Measurements from ENCODE around the gene RASL10A.
A peak's percentile ranks its signal among the peaks of the same experiment; 100 is the strongest.

RASL10A gene

DNA sequence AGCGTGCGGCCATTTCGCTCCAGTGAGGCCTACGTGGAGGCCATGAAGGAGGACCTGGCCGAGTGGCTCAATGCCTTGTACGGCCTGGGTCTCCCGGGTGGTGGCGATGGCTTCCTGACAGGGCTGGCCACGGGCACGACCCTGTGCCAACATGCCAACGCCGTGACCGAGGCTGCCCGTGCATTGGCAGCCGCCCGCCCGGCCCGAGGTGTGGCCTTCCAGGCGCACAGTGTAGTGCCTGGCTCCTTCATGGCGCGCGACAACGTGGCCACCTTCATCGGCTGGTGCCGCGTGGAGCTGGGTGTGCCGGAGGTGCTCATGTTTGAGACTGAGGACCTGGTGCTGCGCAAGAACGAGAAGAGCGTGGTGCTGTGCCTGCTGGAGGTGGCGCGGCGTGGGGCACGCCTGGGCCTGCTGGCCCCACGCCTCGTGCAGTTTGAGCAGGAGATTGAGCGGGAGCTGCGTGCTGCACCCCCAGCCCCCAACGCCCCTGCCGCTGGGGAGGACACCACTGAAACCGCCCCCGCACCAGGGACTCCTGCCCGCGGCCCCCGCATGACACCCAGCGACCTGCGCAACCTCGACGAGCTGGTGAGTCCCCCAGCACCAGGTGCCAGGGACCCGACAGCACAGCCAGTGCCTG is 7.2 kb downstream of the RASL10A start:
- H3K27ac Mint-ChIP-seq: no peak overlapping the region
- H3K27me3 Mint-ChIP-seq (ENCODE audit: low read depth): peaks cover 16% of the 10 kb centered on the region
- H3K4me3 Mint-ChIP-seq: peak overlapping the region; percentile 81
- H3K36me3 Mint-ChIP-seq (ENCODE audit: low read depth): no peaks in the 10 kb centered on the region
- peaks cover 8% of the 10 kb centered on the region for H3K4me1 Mint-ChIP-seq (ENCODE audit: low read depth)
- no peaks in the 10 kb centered on the region for H3K9me3 Mint-ChIP-seq

GRCh38 chr22:29307596-29308147 is 7.8 kb downstream of the RASL10A start:
- Mint-ChIP-seq H3K4me3 (peak overlapping the region; percentile 81), H3K27ac (no peak overlapping the region), H3K27me3 (ENCODE audit: low read depth) (peaks cover 11% of the 10 kb centered on the region), H3K4me1 (ENCODE audit: low read depth) (peaks cover 6% of the 10 kb centered on the region), H3K36me3 (ENCODE audit: low read depth) (no peaks in the 10 kb centered on the region), H3K9me3 (no peaks in the 10 kb centered on the region)

DNA sequence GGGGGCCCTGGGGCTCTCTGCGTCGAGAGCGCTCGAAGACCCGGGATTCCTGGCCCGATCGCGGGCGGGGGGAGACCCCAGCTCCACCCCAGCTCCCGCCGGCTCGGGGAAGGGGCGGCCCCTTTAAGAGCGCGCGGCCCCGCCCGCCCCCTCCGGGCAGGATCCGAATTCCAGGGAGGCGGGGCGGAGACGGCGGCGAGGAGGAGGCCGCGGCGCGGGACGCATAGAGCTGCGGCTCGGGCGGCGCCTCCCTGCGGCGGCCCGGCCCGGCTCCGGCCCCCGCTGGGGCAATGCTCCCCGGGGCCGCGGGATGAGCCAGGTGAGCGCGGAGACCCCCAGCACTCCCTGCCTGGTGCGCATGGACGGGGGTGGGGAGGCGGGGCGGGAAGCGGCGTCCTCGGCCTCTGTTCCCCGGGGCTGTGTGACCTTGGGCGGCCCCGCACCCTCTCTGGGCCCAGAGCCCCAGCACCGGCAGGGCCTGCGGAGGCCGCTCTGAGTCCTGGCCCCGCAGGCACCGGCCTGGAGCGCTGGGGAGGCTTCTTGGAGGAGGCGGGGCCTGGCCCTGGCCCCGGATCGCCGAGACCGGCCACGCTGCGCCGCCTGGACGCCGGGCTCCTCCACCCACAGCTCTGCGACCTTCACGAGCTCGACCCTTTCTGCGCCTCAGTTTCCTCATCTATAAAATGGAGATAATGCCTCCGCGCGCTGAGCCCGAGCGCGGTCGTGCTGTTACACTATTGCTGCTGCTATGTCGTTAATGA is 8.5 kb downstream of the RASL10A start:
- Mint-ChIP-seq H3K9me3 (no peaks in the 10 kb centered on the region), H3K36me3 (ENCODE audit: low read depth) (no peaks in the 10 kb centered on the region), H3K4me1 (ENCODE audit: low read depth) (peaks cover 5% of the 10 kb centered on the region), H3K27me3 (ENCODE audit: low read depth) (peaks cover 4% of the 10 kb centered on the region), H3K27ac (no peak overlapping the region), H3K4me3 (peak overlapping the region; percentile 81)

GRCh38 chr22:29306175-29306834 is 9.2 kb downstream of the RASL10A start, which contains the start of gene GAS2L1:
Gene GAS2L1, plus strand, starts transcription at chr22:29306650. Its CDS starts 1,456 bp downstream, at chr22:29308106.
- H3K27ac Mint-ChIP-seq: peak within 1 kb of the TSS; percentile 31
- H3K4me1 Mint-ChIP-seq (ENCODE audit: low read depth): peaks cover 5% of the 10 kb centered on the region
- H3K36me3 Mint-ChIP-seq (ENCODE audit: low read depth): no peaks in the 10 kb centered on the region
- peak within 1 kb of the TSS; percentile 81 for H3K4me3 Mint-ChIP-seq
- H3K9me3 Mint-ChIP-seq: no peaks in the 10 kb centered on the region
- H3K27me3 Mint-ChIP-seq (ENCODE audit: low read depth): peaks cover 4% of the 10 kb centered on the region

DNA sequence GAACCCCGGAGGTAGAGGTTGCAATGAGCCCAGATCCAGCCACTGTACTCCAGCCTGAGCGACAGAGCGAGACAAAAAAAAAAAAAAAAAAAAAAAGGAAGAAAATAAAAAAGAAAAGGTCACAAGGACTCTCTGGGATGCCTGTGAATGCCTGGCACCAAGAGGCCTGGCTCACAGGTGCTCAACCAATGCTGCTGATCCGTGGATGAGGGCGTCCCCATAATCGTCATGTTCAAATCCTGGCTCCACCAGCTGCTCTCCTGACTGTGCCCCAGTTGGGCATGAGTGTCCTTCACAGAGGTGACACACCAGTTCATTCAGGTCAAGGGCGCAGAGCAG is 9.7 kb downstream of the RASL10A start:
- Mint-ChIP-seq H3K27ac (no peak overlapping the region), H3K4me1 (ENCODE audit: low read depth) (peaks cover 9% of the 10 kb centered on the region), H3K9me3 (no peaks in the 10 kb centered on the region)

GRCh38 chr22:29302681-29303465 is 12.6 kb downstream of the RASL10A start:
- Mint-ChIP-seq H3K4me1 (ENCODE audit: low read depth) (peaks cover 14% of the 10 kb centered on the region), H3K27me3 (ENCODE audit: low read depth) (peaks cover 4% of the 10 kb centered on the region), H3K9me3 (no peaks in the 10 kb centered on the region), H3K27ac (no peak overlapping the region), H3K4me3 (no peak overlapping the region), H3K36me3 (ENCODE audit: low read depth) (peaks cover 27% of the 10 kb centered on the region)

More for the DNA sequence above, 9.7 kb downstream of the RASL10A start:
- peaks cover 4% of the 10 kb centered on the region for H3K27me3 Mint-ChIP-seq (ENCODE audit: low read depth)
- peaks cover 4% of the 10 kb centered on the region for H3K36me3 Mint-ChIP-seq (ENCODE audit: low read depth)
- peak overlapping the region; percentile 74 for H3K4me3 Mint-ChIP-seq

DNA sequence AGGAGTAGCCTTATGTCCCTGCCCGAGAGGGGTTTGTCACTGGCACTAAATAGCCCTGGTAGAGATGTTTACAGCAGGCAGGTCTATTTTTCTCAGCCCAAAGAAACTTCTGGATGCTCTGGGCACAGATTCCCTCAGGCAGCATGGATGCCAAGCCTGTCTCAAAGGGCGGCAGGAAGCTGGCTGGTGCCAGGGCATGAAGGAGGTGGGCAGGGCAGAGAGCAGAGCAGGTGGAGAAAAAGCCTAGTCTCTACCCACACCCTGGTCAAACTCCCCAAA is 13.2 kb downstream of the RASL10A start:
- Mint-ChIP-seq H3K27me3 (ENCODE audit: low read depth) (peaks cover 1% of the 10 kb centered on the region), H3K4me1 (ENCODE audit: low read depth) (peaks cover 12% of the 10 kb centered on the region), H3K9me3 (no peaks in the 10 kb centered on the region), H3K4me3 (no peak overlapping the region), H3K27ac (no peak overlapping the region), H3K36me3 (ENCODE audit: low read depth) (peaks cover 32% of the 10 kb centered on the region)

- Mint-ChIP-seq H3K4me1 (ENCODE audit: low read depth) (peaks cover 12% of the 10 kb centered on the region), H3K9me3 (no peaks in the 10 kb centered on the region), H3K27me3 (ENCODE audit: low read depth) (no peaks in the 10 kb centered on the region), H3K4me3 (no peak overlapping the region), H3K27ac (no peak overlapping the region), H3K36me3 (ENCODE audit: low read depth) (peaks cover 37% of the 10 kb centered on the region)
Observed at GRCh38 chr22:29301716-29302401, 13.6 kb downstream of the RASL10A start.

DNA sequence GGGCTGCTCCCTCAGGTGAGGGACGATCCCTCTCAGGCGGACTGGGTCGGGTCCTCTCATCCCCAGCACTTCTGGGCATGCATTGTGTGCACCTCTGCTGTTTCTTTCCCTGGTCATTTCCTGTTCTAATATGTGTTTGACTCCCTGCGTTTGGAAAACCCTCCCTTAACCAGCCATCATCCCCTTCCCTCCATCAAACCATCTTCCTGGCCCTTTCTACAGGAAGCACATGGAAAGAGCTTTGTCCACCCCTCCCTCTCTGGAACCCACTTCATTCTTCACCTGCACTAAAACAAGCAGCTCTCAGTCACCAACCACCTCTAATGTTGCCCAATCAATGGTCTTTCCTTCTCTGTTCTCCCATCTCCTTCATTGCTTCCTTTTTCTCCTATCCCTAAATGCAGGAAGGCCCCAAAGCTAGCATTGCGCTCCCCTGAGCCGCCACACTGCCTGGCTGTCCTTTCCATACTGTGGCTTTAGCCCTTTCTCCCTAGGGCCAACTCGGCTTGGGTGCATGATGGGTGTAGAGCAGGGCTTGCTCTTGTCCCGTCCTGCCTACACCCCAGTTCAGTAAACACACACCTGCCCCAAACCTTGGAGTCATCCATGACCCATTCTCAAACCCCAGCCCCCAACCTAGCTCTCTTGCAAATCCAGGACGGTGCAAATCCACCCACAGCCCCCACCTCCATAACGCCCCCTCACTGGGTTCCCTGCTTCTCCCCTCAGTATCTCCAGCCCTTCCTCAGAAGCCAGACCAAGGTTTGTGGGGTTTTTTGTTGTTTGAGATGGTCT is 14.5 kb downstream of the RASL10A start:
- Mint-ChIP-seq H3K27me3 (ENCODE audit: low read depth) (no peaks in the 10 kb centered on the region), H3K4me1 (ENCODE audit: low read depth) (peaks cover 12% of the 10 kb centered on the region), H3K36me3 (ENCODE audit: low read depth) (peaks cover 39% of the 10 kb centered on the region), H3K9me3 (no peaks in the 10 kb centered on the region), H3K4me3 (no peak overlapping the region), H3K27ac (no peak overlapping the region)

DNA sequence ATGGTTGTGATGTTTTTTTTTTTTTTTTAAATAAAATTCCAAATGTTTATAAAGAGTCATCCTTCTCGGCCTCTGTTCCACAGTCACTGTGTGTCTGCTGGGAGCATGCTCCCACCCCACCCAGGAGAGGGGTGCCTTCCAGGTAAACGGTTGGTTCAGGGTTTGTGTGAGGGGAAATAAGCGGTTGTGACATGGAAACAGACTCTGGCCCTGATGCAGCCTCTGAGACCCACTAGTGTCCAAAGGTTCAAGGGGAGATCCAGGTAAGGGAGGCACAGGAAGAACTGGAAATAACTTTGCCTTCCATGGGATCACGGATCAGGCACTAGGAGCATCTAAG is 15.1 kb downstream of the RASL10A start:
- no peak overlapping the region for H3K4me3 Mint-ChIP-seq
- H3K36me3 Mint-ChIP-seq (ENCODE audit: low read depth): peaks cover 43% of the 10 kb centered on the region
- no peak overlapping the region for H3K27ac Mint-ChIP-seq
- peaks cover 10% of the 10 kb centered on the region for H3K4me1 Mint-ChIP-seq (ENCODE audit: low read depth)
- no peaks in the 10 kb centered on the region for H3K9me3 Mint-ChIP-seq
- no peaks in the 10 kb centered on the region for H3K27me3 Mint-ChIP-seq (ENCODE audit: low read depth)

GRCh38 chr22:29299136-29299900 is 16.2 kb downstream of the RASL10A start:
- H3K27me3 Mint-ChIP-seq (ENCODE audit: low read depth): no peaks in the 10 kb centered on the region
- H3K27ac Mint-ChIP-seq: peak overlapping the region; percentile 37
- no peak overlapping the region for H3K4me3 Mint-ChIP-seq
- peaks cover 10% of the 10 kb centered on the region for H3K4me1 Mint-ChIP-seq (ENCODE audit: low read depth)
- no peaks in the 10 kb centered on the region for H3K9me3 Mint-ChIP-seq
- peaks cover 47% of the 10 kb centered on the region for H3K36me3 Mint-ChIP-seq (ENCODE audit: low read depth)

GRCh38 chr22:29298641-29299040 is 16.9 kb downstream of the RASL10A start:
- no peaks in the 10 kb centered on the region for H3K27me3 Mint-ChIP-seq (ENCODE audit: low read depth)
- H3K27ac Mint-ChIP-seq: no peak overlapping the region
- no peaks in the 10 kb centered on the region for H3K9me3 Mint-ChIP-seq
- peaks cover 50% of the 10 kb centered on the region for H3K36me3 Mint-ChIP-seq (ENCODE audit: low read depth)
- peaks cover 10% of the 10 kb centered on the region for H3K4me1 Mint-ChIP-seq (ENCODE audit: low read depth)
- no peak overlapping the region for H3K4me3 Mint-ChIP-seq

GRCh38 chr22:29292379-29292778 is 23.1 kb downstream of the RASL10A start:
- Mint-ChIP-seq H3K4me1 (ENCODE audit: low read depth) (peaks cover 3% of the 10 kb centered on the region), H3K4me3 (no peak overlapping the region), H3K27ac (no peak overlapping the region), H3K9me3 (no peaks in the 10 kb centered on the region), H3K36me3 (ENCODE audit: low read depth) (peaks cover 64% of the 10 kb centered on the region), H3K27me3 (ENCODE audit: low read depth) (no peaks in the 10 kb centered on the region)

Data from T-helper 1 cell treated with Interleukin-12 subunit alpha and Interleukin-12 subunit beta and Interleukin-4 antibody, amounts not matched to agents 30 μg/mL and 1 μg/mL, for 36 hours (primary cell).